GM18511 (cell line): ENCODE results near the gene TIAM2.
"Not testable (repeated sequence)": the region's sequence is repeated elsewhere in the genome, so short reads cannot be mapped to it uniquely, and the experiment has no call there.

Experiments
- ATAC-seq: cut with Tn5 transposase; IDR thresholded peaks from one replicate; pipeline ENCODE4 v1.9.1; 2021; ENCODE audit warnings: mild to moderate bottlenecking, moderate library complexity; ENCODE audit not compliant: unreplicated experiment

TIAM2 gene

DNA sequence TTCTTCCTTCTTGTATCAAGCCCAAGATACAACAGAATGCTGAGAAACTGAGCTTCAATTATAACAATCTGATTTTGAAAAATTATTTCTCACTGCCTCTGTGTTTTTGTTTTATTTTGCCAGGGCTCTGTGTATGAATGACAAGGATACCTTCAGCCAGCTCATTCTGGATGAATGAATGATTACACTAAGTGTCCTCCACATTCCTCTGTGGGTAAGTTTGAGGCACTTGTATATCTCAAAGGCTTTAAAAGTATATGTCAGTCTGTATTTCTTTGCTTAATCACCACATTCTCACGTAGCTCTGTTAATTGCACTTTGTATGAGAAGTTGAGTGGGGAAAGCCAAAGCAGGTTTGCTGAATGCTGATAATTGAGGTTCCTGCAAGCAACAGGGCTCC, 95.1 kb downstream of the TIAM2 start:
- ATAC-seq: no peak

DNA sequence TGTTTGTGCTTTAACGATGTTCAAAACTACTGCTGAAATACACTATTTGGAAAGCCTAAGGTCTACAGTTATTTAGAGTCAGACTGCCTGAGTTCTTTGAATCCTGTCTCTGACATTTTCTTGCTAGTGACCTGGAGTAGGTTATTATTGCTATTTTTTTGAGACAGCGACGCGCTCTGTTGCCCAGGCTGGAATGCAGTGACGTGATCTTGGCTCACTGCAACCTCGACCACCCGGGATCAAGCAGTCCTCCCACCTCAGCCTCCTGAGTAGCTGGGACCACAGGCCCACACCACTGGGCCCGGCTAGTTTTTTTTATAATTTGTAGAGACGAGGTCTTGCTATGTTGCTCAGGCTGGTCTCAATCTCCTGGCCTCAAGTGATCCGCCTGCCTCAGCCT, 96.6 kb downstream of the TIAM2 start:
- ATAC-seq: no peak

DNA sequence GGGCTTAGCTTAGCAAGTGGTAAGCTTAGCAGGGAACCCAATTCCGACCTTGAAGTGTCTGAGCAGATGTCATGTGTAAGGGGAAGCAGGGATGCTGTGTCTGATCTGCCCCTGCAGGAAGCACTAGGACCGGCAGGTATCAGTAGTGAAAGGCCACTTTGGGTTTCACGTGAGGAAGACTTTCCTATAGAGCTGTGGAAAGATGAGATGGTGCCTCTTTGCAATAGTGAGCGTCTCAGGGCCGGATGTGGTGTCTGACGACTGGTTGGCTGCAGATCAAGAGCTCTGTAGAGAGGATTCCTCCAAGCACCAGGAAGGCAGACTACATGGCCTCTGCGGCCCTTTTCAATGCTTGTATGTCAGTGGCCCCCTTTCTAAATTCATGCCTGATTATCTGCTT, 98.3 kb downstream of the TIAM2 start:
- ATAC-seq: no peak

DNA sequence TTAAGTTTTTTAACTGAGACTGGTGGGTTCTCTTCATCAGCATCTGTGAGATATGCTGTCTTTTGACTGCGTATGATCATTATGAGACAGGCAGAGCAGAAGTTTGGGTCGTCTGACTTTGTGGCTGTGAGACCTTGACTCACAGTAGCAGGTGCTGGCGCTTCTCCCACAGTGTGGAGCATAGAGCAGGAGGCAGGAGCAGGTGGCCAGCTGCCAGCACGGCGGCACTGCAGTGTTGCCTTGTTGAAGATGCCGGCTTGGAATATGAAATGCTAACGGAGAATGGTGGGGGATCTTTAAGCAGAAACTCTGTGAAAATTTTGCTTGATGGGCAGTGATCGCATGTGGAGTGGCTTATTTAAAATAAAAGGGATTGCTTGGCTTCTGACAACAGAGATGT, 105.0 kb downstream of the TIAM2 start:
- no peak for ATAC-seq

DNA sequence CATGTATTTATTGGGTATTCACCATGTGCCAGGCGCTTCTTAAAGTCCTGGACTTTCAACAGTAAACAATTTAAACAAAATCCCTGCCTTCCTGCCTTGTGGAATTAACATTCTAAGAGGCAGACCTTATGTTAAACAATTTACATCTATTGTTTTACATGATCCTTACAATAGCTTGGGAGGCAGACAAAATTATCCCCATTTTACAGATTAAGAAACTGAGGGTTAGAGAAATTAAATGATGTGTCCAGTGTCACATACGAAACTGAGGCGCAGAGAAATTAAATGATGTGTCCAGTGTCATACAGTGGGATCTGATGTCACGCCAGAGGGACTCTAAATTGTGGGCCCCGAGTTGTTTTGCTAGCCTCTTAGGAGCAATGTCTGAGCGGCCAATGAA, 105.5 kb downstream of the TIAM2 start:
- ATAC-seq: no peak

DNA sequence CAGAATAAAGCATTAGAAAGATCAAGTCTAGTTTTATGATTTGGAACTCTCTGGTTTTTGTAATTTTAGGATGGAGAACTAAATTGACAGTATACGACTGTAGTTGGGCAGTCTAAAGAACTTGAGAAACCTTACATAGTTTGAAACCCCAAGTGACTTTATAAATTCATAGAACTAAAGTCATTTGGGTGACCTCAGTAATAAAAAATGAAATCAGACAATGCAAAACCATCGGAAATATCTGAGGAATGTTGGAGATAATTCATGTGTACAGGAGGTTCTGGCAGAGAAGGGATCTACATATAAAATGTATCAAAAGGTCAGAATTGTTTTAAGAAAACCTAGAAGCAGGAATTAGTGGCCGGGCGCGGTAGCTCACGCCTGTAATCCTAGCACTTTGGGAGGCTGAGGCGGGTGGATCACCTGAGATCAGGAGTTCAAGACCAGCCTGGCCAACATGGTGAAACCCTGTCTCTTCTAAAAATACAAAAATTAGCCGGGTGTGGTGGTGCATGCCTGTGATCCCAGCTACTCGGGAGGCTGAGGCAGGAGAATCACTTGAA, 108.0 kb downstream of the TIAM2 start:
- ATAC-seq: not testable (repeated sequence)

DNA sequence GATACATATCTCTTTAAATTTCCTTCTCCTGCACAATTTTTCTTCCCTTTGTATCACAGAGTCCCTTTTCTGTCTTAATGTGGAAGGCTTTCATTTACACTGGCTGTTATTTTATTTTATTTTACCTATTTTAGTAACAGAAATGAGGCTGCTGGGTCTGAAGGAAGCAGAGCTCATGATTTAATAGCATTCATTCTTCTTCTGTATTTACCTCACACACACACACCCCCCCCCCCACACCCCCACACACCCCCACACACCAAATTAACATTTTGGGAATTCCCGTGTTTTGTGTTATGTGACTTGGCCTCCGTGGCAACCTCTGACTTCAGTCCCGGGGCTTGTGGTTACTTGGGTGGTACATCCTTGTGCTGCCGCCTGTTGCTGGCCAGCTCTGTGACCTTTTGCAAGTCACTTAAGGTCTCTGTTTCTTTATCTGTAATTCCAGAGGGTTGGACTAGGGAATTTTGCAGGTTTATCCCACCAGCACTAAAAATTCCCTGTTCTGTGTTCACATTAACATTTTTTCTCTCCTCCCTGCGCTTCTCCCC, 108.8 kb downstream of the TIAM2 start:
- ATAC-seq: no peak

DNA sequence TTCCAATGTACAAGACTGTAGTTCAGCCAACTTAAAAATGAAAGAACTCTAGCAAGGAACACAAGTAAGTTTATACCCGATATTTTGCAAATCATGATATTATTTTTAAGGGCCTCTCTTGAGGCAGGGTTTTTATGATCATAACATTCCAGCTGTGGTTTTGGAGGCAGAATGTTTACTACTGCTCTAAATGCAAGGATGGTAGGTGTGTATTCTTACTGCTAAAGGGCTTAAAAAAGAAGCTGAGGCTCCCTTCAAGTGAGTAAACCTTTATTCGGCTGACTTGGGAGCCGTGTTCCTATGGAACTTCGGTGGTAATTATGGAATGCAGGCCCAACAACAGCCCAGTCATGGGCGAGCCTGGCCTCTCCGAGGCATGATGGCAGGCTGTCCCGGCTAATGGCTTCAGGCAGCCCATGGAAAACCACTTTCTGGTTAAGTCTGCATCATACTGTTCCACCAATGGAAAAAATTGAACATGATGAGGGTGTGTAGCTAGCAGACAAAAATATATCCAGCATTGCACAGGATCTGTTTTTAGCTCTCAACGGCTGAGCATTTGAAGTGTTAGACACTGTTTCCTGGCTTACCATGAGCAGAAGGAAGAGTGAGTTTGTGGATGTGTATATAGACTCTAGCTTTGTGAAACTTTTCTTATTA, 111.5 kb downstream of the TIAM2 start:
- no peak for ATAC-seq

DNA sequence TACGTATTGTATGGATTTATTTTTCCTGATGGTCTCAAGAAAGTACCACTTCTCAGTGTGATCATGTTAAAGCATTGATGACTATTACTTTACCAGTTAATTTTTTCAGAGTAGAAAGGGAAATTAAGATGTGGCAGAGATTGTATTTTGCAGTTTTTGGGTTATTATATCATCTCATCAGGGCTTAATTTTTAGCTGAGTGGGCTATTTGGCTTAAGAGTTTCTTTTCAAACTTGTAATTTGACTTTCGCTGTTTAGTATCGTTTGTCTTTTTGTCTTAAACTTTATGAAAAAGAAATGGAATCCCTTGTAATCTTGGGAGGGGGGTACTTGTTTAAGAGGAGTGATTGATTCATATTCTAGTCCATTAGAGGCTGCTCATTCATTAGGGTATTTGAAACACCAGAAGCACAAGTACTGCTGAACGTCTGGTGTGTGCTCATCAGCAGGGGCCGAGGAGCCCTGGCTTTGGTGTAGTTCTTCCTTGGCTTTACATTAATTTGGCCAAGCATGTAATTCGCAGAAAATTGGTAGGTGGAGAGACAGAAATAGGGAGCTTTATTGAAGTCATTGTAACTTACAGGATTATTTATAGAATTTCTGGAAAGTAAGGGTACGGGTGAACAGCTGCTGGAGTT, 112.4 kb downstream of the TIAM2 start:
- no peak for ATAC-seq

DNA sequence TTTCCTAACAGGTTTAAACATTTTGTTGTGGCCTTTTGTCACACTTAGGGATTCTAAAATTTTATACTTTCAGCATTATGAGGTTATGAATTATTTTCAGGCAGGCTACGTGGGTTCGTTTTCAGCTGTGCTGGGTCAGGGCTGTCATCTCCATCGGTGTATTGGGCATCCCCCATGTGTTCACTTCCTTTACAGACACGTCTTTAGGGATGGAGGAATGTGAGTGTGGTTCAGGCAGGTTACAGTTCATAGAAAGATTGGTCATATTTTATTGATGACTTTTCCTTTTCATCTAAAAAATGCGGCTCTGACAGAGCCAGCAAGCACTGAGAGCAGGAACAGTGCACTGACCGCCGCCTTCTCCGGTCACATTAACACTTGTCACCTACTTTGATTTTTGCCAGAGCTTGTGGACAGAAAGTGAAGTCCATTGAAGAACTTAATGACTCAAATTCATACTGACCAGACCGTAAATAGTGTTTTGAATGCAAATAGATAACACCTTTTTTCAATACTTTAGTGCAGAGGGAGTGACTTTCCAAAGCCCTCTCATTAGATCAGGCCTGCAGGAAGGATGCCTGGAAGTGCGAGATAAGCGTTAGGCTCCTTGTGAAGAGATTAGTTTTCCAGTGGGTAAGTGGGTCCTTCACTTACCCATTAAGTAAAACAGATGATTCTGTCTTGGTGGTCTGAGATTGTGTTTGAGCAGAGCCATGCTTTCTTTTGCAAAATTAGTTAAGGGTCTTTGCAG, 113.1 kb downstream of the TIAM2 start:
- ATAC-seq: no peak

DNA sequence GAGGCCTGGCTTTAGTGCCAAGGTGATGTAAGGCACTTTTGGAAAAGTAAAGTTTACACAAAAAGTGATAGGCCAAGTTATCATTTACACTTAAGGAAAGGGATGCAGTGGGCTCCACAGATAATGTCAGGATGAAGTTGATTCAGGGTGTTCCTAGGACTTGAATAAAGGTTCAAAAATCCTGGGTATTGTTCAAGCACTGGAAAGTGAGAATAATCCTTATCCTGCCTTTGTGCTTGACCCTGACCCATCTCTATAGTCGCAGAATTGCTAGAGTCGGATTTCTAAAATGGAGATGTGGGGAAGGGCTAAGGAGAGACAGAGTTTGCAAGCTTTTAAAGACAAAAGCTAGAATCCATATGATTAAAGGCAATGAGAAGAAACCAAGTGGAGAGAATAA, 115.6 kb downstream of the TIAM2 start:
- no peak for ATAC-seq

DNA sequence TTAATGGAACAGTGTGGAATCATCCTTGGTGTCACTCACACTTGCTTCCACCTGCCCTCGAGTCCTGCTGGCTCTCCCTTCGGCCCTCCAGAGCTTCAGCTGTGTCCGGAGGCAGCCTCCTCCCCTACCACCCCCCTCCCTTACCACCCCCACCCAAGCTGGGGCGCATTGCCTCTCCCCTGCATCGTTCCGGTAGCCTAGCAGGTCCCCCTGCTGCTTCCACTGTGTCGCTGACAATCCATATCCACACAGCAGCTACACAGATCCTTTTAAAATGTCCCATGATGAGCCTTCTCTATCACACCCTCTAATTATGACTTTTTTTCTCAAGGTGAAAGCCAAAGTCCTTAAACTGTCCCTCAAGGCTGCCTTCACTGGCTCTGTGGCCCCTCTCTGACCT, 117.6 kb downstream of the TIAM2 start:
- no peak for ATAC-seq

DNA sequence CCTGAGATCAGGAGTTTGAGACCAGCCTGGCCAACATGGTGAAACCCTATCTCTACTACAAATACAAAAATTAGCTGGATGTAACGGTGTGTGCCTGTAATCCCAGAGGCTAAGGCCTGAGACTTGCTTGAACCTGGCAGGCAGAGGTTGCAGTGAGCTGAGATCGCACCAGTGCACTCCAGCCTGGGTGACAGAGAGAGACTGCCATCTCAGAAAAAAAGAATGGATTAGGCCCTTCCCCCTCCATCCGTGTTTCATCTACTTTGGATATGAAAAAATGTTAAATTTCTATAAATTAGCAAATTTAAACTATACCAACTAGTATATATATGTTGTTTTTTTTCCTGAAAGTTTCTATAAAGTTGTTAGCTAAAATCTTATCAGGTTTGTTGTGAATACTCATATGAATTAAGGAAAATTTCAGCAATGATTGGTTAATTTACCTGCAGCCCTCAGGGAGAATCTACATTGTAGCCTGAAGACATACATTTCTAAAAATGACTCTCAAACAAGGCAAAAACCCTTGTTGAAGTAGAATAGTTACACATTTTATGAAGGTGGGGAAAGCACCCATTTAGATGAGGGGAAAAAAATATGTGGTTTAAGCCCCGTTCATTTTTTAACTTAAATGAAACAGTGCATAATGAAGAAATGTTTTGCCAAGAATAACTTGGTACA, 120.9 kb downstream of the TIAM2 start:
- ATAC-seq: no peak

DNA sequence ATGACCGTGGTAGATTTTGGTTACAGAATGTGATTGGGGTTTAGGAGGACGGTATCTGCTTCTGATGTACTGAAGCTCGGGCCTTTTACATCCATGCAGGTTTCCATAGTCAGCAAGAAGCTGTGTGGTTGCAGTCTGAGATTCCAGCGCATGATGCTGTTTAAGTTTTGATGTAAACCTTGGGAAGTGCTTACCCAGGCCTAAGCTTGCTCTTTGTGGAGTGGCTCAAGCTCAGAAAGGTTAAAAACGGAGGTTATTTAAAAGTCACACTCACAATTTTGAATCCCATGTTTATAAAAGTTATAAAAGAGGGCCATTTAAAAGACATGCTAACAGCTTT, 121.4 kb downstream of the TIAM2 start:
- no peak for ATAC-seq

DNA sequence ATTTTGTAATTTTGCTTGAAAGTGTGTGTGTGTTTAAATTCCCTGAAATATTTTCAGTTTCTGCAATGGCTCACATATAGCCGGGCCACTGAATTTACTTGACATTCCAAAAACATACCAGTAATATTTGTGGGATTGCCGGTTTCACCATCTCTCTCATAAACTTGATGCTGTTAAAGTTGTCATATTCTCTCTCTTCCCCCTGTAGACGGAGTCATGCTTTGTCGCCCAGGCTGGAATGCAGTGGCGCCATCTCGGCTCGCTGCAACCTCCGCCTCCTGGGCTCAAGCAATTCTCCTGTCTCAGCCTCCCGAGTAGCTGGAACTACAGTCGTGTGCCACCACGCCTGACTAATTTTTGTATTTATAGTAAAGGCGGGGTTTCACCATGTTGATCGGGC, 122.1 kb downstream of the TIAM2 start:
- ATAC-seq: no peak

DNA sequence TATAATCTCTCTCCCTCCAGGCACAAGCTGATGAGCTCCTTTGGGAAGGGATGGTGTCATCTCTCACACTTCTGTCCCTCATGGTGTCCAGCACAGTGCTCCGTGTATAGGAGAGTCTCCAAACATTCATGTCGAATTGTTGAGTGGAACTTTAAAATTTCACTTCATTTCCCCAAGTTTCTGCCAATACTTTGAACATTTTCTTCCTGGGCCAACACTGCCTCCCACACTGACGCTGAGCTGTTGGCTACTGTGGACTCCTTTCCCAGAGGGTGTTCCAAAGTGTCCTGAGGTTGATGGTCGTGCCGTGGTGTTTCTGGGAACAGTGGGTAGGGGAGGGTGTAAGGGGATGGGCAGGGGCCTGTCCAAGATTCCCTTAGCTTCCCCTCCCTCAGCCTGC, 122.7 kb downstream of the TIAM2 start:
- no peak for ATAC-seq

DNA sequence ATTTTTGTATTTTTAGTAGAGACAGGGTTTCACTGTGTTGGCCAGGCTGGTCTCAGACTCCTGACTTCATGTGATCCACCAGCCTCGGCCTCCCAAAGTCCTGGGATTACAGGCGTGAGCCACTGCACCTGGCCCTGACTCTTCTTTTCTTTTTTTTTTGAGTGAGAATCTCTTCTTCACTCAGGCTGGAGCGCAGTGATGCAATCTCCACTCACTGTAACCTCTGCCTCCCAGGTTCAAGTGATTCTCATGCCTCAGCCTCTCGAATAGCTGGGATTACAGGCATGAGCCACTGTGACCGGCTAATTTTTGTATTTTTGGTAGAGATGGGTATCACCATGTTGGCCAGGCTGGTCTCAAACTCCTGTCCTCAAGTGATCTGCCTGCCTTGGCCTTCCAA, 124.1 kb downstream of the TIAM2 start:
- ATAC-seq: not testable (repeated sequence)

DNA sequence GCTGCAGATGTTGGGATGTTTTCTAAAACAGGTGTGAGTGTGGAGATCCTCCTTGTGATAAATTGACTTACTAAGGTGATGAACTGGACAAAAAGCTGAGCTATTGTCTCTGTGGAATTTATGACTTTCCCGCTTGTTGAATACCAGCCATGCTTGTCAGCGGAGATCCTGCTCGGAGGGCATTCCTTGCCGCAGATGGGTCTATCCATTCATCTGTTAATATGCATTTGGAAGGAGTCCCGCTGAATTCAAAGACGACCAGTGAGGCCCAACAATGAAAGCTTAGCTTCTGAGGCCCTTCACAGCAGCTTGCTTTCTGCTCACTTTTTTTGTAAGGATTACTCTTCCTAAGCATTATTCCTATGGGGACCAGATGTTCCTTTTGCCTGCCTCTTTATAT, 124.9 kb downstream of the TIAM2 start:
- no peak for ATAC-seq

DNA sequence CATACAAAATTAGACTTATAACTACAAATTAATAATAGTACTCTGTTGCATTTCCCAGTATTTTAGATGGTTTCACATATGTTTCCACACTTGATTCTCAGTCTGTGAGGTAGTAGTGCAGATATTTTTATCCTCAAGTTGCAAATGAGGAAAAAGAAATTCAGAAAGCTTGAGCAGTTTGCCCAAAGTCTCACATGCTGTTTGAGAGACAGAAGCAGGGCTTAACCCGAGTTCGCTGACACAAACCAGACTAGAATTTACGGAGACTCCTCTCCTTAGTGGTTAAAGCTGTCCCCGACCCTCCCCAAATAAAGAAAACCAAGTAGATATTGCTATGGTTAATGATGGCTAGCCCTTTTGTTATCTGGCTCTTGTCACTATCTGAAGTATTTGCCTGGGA, 126.2 kb downstream of the TIAM2 start:
- no peak for ATAC-seq

DNA sequence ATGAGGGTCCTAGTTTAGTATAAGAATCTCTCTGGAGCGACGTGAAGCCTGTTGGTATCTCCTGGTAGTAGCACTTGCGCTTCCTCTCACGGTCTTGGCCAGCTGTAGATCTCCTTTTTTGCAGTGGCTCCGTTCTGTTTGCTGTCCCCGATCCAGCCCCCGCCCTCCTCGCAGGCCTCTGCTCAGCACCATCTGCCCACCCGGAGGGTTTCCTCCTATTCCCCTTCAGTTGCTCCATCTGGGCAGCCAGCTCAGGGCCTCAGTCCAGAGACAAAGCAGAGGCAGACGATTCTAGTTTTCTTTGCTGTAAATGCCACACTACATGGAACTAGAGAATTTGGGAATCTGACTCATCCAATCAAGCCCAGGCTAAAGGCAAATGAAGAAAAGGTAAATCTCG, 126.6 kb downstream of the TIAM2 start:
- no peak for ATAC-seq
